HEK293T (cell line): ENCODE results near the gene IGSF1.

Experiments used
- ARNT ChIP-seq: fragments of 450-650 bp; IDR thresholded peaks from 2 replicates; pipeline ENCODE4 v1.6.1; 2017; ENCODE audit warnings: mild to moderate bottlenecking
- ELF4 ChIP-seq: fragments of 450-650 bp; IDR thresholded peaks from 2 replicates; pipeline ENCODE4 v1.6.1; 2017; ENCODE audit warnings: antibody characterized with exemption
- FOXA1 ChIP-seq: fragments of 450-650 bp; IDR thresholded peaks from 2 replicates; pipeline ENCODE4 v1.6.1; 2016; ENCODE audit warnings: mild to moderate bottlenecking
- FOXK2 ChIP-seq: fragments of 450-650 bp; IDR thresholded peaks from 2 replicates; pipeline ENCODE4 v1.6.1; 2016; ENCODE audit warnings: mild to moderate bottlenecking
- FOXM1 ChIP-seq: fragments of 450-650 bp; IDR thresholded peaks from 2 replicates; pipeline ENCODE4 v1.6.1; 2017; ENCODE audit warnings: mild to moderate bottlenecking, borderline replicate concordance
- HDGF ChIP-seq: fragments of 450-650 bp; IDR thresholded peaks from 2 replicates; pipeline ENCODE4 v1.6.1; 2017; ENCODE audit warnings: antibody characterized with exemption, borderline replicate concordance
- LEF1 ChIP-seq: fragments of 450-650 bp; IDR thresholded peaks from 2 replicates; pipeline ENCODE4 v1.6.1; 2017; ENCODE audit warnings: mild to moderate bottlenecking, borderline replicate concordance
- NFRKB ChIP-seq: fragments of 450-650 bp; IDR thresholded peaks from 2 replicates; pipeline ENCODE4 v1.6.1; 2016; ENCODE audit warnings: mild to moderate bottlenecking, moderate library complexity
- SP1 ChIP-seq: fragments of 450-650 bp; IDR thresholded peaks from 2 replicates; pipeline ENCODE4 v1.6.1; 2017
- SUZ12 ChIP-seq: fragments of 450-650 bp; IDR thresholded peaks from 2 replicates; pipeline ENCODE4 v1.6.1; 2016; ENCODE audit warnings: mild to moderate bottlenecking
- TARDBP ChIP-seq: fragments of 450-650 bp; IDR thresholded peaks from 2 replicates; pipeline ENCODE4 v1.6.1; 2016

- TF ChIP-seq TARDBP (no peak), FOXM1 (no peak), ELF4 (no peak), NFRKB (no peak), ARNT (no peak), SUZ12 (no peak), SP1 (no peak), LEF1 (no peak), FOXK2 (no peak), FOXA1 (no peak), HDGF (no peak)
Observed at GRCh38 chrX:131279617-131280016, 9.5 kb downstream of the IGSF1 start.
